Transverse colon (tissue), 4 donors: ENCODE results near the gene AJAP1. TPM values are rescaled to one million over a fixed set of nuclear protein-coding genes. Genes with fewer than 3 reads are reported as not detected.

Experiments
- DNase-seq: peaks from one replicate; pipeline ENCODE4 v3.0.0-alpha.2; 2019
- H3K27ac ChIP-seq, 4 donors: fragments of 200-600 bp; sonication (generic); 2 replicates each; pipeline ENCODE4 v1.5.1; 2016 to 2018; ENCODE audit warnings: inconsistent platforms in 4 of 4
- H3K27me3 ChIP-seq: fragments of 200-600 bp; sonication (generic); 2 replicates; pipeline ENCODE4 v1.5.1; 2017; ENCODE audit warnings: inconsistent platforms
- H3K36me3 ChIP-seq, 4 donors: fragments of 200-600 bp; sonication (generic); 2 replicates each; pipeline ENCODE4 v1.5.1; 2017 to 2019; ENCODE audit warnings: inconsistent platforms in 4 of 4
- H3K4me1 ChIP-seq, 4 donors: fragments of 200-600 bp; sonication (generic); 2 replicates each; pipeline ENCODE4 v1.5.1; 2017 to 2020; ENCODE audit warnings: inconsistent platforms in 4 of 4
- H3K4me3 ChIP-seq, 4 donors: fragments of 200-600 bp; sonication (generic); 1 replicate in 1 of 4; 2 replicates in 3 of 4; pipeline versions ENCODE4 v1.5.1 to v1.6.1; 2017 to 2019; ENCODE audit warnings: inconsistent platforms in 4 of 4
- H3K9me3 ChIP-seq, 2 donors: fragments of 200-600 bp; sonication (generic); 2 replicates each; pipeline ENCODE4 v1.5.1; 2017 to 2019; ENCODE audit warnings: inconsistent platforms in 2 of 2
- EP300 ChIP-seq: sonication (generic); formaldehyde crosslinking; IDR thresholded peaks from one replicate; pipeline ENCODE4 v1.6.1; 2017; ENCODE audit warnings: antibody characterized with exemption, low read depth
- POLR2A ChIP-seq: fragments of 450-650 bp; IDR thresholded peaks from one replicate; pipeline ENCODE4 v1.6.1; 2016; ENCODE audit warnings: antibody characterized with exemption, mild to moderate bottlenecking, moderate library complexity
- POLR2AphosphoS5 ChIP-seq, 3 donors: sonication (generic); formaldehyde crosslinking; IDR thresholded peaks; one replicate each; pipeline ENCODE4 v1.6.1; 2016; ENCODE audit warnings: antibody characterized with exemption in 3 of 3
- WGBS, 2 donors: methylation state at CpG; one replicate each; pipeline ENCODE4 v1.1.5; 2018; ENCODE audit warnings: low coverage in 1 of 2; 5-methylcytosine and 5-hydroxymethylcytosine counted together
- in situ Hi-C, 4 donors: fragments of 200-750 bp; cut with MboI; loops; one replicate each; pipeline versions ENCODE4 v1.15.0 to v1.15.1; 2017; ENCODE audit warnings: low sequenced_read_pairs in 3 of 4, low pct_ligation_motif_present in 1 of 4, low pct_unique_long_range_greater_than_20kb in 1 of 4
- intact Hi-C: fragments of 100-400 bp; cut with DNase I; formaldehyde crosslinking; loops from one replicate; pipeline ENCODE4 v1.15.1; 2023; ENCODE audit warnings: low total_unique reads
- total RNA-seq, 4 donors: library from RNA; depleted of rRNA; stranded (reverse); fragments of >200 nt; gene quantifications; one replicate each; pipeline ENCODE4 v1.1.0, GENCODE V29; 2016
- TF ChIP-seq, protein P1 (sequence below), 5 experiments: fragments of 200-600 bp in 3 of 5; fragments of 450-650 bp in 2 of 5; sonication (generic) in 3 of 5; IDR thresholded peaks; 1 replicate in 2 of 5; 2 replicates in 3 of 5; pipeline ENCODE4 v1.5.1; 2016 to 2017; ENCODE audit warnings: antibody characterized with exemption in 5 of 5, inconsistent platforms in 3 of 5, mild to moderate bottlenecking in 2 of 5, moderate library complexity in 1 of 5

AJAP1 gene
- total RNA-seq, 4 donors from 2014 or later = 0.14 to 0.16 TPM; not detected in 2

DNA sequence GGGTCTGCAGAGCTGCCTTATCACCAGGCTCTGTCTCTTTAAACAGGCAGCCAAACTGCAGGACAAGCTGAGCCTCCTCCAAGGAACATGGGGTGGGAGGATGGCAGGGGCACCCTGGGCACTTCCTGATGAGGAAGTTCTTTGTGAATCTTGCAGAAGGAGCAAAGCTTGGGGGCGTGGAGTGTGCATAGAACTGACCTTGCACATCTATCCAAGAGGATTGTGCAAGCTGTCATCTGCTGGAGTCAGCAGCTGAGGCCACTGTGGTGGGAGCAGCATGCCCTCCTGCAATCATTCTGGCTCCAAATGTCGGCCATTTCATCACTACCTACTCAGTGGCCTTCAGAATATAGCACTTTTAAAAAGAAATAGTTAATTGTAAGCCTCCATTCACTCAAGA lies 182.2 kb downstream of the AJAP1 start:
- no peaks in the 10 kb centered on the region for H3K36me3 ChIP-seq
- H3K27ac ChIP-seq = no peak overlapping the region
- TF ChIP-seq POLR2A (no peak), POLR2AphosphoS5 (IDR thresholded peaks at IDR 0.05) (no peak), EP300 (no peak)
- TF ChIP-seq, protein P1, sequence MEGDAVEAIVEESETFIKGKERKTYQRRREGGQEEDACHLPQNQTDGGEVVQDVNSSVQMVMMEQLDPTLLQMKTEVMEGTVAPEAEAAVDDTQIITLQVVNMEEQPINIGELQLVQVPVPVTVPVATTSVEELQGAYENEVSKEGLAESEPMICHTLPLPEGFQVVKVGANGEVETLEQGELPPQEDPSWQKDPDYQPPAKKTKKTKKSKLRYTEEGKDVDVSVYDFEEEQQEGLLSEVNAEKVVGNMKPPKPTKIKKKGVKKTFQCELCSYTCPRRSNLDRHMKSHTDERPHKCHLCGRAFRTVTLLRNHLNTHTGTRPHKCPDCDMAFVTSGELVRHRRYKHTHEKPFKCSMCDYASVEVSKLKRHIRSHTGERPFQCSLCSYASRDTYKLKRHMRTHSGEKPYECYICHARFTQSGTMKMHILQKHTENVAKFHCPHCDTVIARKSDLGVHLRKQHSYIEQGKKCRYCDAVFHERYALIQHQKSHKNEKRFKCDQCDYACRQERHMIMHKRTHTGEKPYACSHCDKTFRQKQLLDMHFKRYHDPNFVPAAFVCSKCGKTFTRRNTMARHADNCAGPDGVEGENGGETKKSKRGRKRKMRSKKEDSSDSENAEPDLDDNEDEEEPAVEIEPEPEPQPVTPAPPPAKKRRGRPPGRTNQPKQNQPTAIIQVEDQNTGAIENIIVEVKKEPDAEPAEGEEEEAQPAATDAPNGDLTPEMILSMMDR (IDR thresholded peaks at IDR 0.05) = no peak
- intact Hi-C loops (no loop called here), in situ Hi-C loops (no loop called here)
- H3K4me1 ChIP-seq = no peaks in the 10 kb centered on the region
- no peak overlapping the region for H3K4me3 ChIP-seq
- H3K9me3 ChIP-seq = no peaks in the 10 kb centered on the region
- DNase-seq = no peak
- WGBS, 2 donors = 20 to 43% methylated on average over 1 to 2 of the region's 2 CpGs
- H3K27me3 ChIP-seq = no peaks in the 10 kb centered on the region

DNA sequence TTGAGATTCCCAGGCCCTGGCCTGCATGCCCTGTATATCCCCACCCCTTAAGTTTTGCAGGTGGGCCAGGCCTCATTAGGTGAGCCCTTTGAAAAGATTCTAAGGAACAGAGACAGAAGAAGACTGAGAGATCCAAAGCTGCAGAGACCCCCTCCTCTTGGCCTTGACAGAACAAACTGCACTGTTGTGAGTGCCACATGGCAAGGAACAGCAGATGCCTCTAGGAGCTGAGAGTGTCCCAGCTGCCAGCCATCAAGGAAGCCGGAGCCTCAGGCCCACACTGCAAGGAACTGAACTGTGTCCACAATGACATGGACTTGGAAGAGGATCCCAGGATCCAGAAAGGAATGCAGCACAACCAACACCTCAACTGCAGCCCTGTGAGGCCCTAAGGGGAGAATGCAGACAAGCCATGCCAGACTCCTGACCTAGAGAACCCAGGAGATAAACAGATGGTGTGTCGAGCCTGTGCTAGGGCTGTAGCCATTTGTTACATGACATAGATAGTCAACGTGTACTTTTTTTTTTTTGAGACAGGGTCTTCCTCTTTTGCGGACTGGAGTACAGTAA lies 182.7 kb downstream of the AJAP1 start:
- no peak for DNase-seq
- TF ChIP-seq, protein P1 (IDR thresholded peaks at IDR 0.05) = no peak
- no peak for TF ChIP-seq EP300
- TF ChIP-seq POLR2AphosphoS5 (IDR thresholded peaks at IDR 0.05) = no peak
- TF ChIP-seq POLR2A = no peak
- H3K4me3 ChIP-seq = no peak overlapping the region
- no peaks in the 10 kb centered on the region for H3K9me3 ChIP-seq
- no peak overlapping the region for H3K27ac ChIP-seq
- WGBS, 2 donors = 44% methylated on average over 4 of the region's 4 CpGs; no CpG with 5 or more reads in 1 of the 2 donors
- in situ Hi-C loops (no loop called here), intact Hi-C loops (no loop called here)
- no peaks in the 10 kb centered on the region for H3K27me3 ChIP-seq
- no peaks in the 10 kb centered on the region for H3K36me3 ChIP-seq
- H3K4me1 ChIP-seq = no peaks in the 10 kb centered on the region

DNA sequence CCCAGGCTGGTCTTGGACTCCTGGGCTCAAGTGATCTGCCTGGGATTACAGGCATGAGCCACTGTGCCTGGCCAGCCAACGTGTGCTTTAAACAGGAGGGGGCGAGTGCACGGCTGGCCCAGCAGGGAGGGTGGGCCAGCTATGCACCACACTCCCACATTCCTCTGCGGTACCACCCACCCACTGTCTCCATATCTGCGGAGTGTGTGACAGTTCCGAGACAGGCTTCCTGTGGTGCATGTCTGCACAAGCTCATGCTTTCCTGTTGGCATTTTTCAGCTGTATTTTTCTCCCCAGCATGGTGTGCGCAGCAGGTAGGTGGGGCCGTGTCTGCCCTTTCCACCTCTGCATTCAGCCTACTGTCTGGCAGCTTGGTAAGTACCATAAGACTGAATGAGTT lies 183.3 kb downstream of the AJAP1 start:
- WGBS, 2 donors = 62 to 80% methylated on average over 3 to 8 of the region's 8 CpGs
- no peaks in the 10 kb centered on the region for H3K9me3 ChIP-seq
- intact Hi-C loops = no loop called here
- no peak for DNase-seq
- H3K27me3 ChIP-seq = no peaks in the 10 kb centered on the region
- no peaks in the 10 kb centered on the region for H3K4me1 ChIP-seq
- no peak for TF ChIP-seq POLR2AphosphoS5 (IDR thresholded peaks at IDR 0.05)
- no peak overlapping the region for H3K27ac ChIP-seq
- H3K4me3 ChIP-seq = no peak overlapping the region
- no peaks in the 10 kb centered on the region for H3K36me3 ChIP-seq
- in situ Hi-C loops = no loop called here

DNA sequence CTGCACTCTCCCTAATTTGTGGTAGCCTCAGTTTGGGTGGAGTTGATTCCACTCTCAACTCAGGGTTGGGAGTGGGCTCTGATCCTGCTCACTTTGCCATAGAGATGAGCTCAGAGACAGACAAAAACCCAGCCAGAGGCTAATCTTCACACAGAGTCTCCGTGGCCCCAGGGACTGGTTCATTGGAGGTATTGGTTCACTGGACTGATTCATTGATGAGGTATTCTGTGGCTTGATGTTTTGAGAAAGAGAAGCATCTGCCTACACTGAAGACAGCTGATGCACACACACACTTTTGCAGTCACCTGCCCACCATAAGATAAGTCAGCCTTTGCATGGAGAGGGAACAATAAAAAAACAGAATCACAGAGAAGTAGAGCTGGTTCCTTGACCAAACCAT lies 183.8 kb downstream of the AJAP1 start:
- no peak for DNase-seq
- TF ChIP-seq EP300 (no peak), POLR2A (no peak), POLR2AphosphoS5 (IDR thresholded peaks at IDR 0.05) (no peak)
- TF ChIP-seq, protein P1 (IDR thresholded peaks at IDR 0.05) = no peak
- in situ Hi-C loops (no loop called here), intact Hi-C loops (no loop called here)
- Histone ChIP-seq H3K9me3 (no peaks in the 10 kb centered on the region), H3K4me3 (no peak overlapping the region), H3K36me3 (no peaks in the 10 kb centered on the region), H3K27me3 (no peaks in the 10 kb centered on the region), H3K4me1 (no peaks in the 10 kb centered on the region), H3K27ac (no peak overlapping the region)
- 65% methylated on average over 1 of the region's 1 CpG; no CpG with 5 or more reads in 1 of the 2 donors for WGBS, 2 donors
